Activated CD8-positive, alpha-beta memory T cell treated with anti-CD3 and anti-CD28 coated beads for 1 hour (primary cell): ENCODE data around the gene SIX1.

Source experiments
- DNase-seq, 2 donors: peaks; one replicate each; pipeline ENCODE4 v3.0.0-alpha.2; 2020; ENCODE audit warnings: low read depth in 1 of 2; ENCODE audit errors: extremely low read depth in 1 of 2

SIX1 gene

DNA sequence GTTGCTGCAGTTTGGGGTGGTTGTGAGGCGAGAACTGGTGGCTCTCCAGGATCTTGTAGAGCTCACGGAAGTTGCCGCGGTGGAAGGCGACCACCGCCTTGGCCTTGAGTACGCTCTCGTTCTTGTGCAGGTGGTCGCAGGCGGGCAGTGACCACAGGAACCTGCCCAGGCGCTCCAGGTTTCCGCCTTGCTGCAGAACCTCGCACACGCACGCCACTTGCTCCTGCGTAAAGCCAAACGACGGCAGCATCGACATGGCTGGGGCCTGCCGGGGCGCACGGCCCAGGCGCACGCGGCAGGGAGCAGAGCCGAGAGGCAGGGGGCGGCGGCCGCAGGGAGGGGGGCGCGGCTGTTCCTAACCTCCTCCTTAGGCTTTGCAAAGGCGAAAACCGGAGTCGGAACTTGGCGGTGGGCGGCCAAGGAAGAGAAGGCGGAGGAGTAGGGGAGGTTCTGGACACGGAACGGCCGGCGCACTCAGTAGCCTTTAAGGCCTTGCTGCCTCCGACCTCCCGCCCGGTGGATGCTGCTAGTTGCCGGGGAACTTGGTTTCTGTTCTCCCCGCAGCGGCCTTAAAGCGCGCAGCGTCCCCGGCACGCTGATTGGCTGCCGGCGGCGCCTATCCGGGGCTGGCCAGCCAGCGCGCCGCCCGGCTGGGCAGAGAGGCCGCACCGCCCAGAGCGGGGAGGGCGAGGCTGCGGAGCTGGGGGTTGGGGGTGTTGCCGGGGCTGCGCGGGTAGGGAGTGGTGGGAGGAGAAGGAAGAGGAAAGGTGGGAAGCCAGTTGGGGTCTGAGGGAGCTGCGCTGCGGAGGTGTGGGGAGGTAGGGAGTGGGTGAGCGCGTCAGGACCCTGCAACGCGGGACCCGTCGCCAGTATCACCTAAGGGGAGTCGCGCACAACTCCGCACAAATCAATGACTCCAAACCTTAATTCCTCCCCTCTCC, at the start of gene SIX1:
SIX1 (minus strand) TSS at position 544 of the 941 bp plus-strand sequence; CDS start at position 256, 288 bp downstream.
- no peak for DNase-seq

DNA sequence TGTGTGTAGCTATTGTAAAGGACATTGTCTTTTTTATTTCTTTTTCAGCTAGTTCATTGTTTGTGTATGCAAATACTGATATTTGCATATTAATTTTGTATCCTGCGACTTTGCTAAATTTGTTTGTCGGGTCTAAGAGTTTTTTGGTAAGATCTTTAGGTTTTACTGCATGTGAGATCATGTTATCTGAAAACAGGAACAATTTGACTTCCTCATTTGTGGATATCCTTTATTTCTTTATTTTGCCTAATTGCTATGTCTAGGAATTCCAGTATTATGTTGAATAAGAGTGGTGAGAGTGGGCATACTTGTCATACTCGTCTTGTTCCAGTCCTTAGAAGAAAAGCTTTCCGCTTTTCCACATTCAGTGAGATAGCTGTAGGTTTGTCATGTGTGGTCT, 46.0 kb upstream of the SIX1 start:
- no peak for DNase-seq

DNA sequence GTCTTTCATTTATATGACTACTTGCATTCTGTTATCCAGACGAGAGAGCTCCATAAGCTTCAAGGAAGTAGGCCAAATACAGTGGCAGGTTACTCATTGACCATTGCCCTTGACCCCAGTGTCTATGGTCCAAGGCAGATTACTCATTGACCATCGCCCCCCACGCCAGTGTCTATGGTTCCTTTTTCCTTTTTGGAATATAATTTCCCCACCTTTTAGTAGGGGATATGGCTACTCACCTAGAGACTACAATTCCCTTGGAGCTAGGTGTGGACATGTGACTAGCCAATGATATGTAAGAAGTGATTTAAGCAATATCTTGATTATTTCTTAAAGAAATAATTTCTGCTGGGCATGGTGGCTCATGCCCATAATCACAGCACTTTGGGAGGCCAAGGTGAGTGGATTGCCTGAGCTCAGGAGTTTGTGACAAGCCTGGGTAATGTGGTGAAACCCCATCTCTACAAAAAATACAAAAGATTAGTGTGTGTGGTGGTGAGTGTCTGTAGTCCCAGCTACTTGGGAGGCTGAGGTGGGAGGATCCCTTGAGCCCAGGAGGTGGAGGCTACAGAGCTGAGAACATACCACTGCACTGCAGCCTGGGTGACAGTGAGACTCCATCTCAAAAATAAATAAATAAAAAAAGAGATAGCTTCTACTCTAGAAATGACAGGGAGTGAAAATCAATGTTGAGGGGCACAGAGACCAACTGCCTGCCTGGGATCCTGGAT, 42.3 kb upstream of the SIX1 start:
- no peak for DNase-seq

DNA sequence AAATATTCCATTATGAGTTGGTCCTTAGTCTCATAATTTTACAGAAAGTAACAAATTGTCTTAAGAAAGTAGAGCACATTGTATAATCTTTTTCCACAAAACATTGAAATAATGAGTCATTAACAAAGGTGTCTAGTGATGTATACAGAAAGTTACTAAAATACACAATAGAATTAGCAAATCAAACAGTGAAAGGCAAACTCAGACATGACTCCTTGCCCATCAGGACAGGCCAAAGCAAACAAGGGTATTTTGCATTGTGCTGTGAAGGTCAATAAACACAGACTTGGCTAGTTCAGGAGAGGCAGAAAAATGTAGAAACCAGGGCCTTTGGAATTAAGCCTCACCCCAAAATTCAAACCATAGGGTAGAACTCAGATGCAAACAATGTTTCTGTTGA, 37.6 kb upstream of the SIX1 start:
- no peak for DNase-seq

DNA sequence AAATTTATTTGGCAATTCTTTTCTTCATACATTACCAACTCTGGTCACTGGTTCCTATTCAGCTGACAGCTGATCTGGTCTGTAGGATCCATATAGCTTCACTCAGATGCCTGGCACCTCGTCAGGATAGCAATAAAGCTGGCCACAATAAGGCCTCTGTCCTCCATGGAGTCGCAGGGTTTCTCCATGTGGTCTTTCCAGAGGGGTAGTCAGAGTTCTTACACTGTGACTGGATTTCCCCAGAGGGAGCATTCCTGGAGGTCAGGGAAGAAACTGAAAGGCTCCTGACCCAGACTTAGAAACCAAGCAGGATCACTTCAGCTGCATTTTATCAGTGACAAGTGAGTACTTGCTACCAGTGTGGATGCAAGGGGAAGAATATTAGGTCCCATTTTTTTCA, 34.9 kb upstream of the SIX1 start:
- no peak for DNase-seq

DNA sequence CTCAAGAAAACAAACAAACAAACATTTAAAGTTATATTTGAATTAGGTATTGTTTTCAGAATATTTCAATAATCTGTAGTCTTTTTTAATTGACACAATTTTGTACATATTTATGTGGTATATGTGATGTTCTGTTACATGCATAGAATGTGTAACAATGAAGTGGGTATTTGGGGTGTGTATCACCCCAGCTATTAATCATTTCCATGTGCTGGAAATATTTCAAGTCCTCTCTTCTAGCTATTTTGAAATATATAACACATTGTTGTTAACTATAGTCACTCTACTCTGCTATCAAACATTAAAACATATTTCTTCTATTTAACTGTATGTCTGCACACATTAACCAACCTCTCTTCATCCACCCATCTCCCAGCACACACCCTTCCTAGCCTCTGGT, 32.0 kb upstream of the SIX1 start:
- DNase-seq, result no peak

DNA sequence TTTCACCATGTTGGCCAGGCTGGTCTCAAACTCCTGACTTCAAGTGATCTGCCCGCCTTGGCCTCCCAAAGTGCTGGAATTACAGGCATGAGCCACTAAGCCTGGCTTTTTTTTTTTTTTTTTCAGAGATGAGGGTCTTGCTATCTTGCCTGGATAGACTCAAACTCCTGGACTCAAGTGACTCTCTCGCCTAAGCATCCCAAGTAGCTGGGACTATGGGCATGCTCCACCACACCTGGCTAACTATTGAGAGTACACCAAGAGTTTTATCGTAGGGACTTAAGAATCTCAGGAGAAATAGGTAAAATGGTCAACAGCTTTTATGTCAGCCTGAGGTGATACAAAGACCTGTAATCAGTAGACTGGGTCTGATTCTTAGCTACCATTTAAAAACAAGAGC, 31.2 kb upstream of the SIX1 start:
- no peak for DNase-seq

DNA sequence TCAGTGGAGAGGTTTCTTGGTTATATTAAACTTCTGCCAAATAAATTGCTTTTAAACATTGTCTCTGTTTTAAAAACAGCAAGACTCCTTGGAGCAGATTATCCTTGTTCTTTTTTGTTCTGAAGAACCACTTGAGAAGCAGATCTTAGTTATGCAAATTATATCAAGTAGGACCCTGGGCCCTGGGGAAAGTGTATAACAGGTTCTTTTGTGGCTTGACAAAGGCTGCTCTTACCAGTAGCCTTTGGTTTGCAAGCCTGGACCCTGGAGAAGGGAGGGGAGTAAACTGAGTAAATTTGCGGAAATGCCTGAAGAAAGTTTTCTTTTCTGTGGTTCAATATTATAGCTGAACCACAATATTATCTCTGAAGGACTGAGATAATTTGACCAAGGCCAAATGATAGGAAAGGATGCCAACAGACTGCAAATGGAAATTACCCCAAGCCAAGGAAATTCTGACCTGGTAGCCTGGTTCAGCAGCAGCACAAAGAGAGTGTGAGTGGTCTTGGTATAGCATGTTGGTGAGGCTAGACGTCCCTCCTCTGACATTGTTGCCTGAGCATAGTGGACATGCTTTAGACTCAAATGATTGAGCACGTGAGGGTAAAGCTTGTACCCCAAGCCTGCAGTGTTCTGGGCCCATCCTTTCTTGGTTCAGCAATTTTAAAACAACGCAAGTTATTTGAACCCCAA, 30.4 kb upstream of the SIX1 start:
- no peak for DNase-seq

DNA sequence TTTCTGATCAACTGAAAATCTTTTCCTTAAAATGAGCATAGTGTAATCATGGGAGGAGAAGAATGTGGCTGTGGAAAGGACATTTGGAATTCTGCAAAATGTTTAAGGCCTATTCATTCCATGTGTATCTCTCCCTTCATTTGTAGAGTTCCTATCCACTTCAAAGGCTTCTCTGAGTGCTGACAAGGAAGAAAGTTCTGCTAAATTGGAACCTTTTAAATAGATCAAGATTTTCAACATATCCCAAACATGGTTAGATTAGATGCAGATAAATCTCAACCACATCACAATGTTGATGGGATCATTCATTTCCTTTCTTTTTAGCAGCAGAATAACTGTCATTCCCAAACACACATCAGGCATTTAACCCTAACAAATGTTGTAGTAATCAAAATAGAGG, 28.4 kb upstream of the SIX1 start:
- no peak for DNase-seq

DNA sequence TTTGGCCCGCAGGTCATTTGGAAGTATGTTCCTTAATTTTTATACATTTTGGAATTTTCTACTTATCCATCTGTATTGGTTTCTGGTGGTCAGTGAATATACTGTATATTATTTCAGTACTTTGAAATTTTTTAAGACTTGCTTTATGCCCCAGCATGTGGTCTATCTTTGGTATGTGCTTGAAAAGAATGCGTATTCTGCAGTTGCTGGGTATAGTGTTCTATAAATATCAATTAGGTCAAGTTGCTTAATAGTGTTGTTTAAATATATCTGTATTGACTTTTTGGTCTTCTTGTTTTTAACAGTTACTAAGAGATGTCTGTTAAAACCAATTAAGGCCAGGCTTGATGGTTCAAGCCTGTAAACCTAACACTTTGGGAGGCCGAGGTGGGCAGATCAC, 21.7 kb upstream of the SIX1 start:
- no peak for DNase-seq

DNA sequence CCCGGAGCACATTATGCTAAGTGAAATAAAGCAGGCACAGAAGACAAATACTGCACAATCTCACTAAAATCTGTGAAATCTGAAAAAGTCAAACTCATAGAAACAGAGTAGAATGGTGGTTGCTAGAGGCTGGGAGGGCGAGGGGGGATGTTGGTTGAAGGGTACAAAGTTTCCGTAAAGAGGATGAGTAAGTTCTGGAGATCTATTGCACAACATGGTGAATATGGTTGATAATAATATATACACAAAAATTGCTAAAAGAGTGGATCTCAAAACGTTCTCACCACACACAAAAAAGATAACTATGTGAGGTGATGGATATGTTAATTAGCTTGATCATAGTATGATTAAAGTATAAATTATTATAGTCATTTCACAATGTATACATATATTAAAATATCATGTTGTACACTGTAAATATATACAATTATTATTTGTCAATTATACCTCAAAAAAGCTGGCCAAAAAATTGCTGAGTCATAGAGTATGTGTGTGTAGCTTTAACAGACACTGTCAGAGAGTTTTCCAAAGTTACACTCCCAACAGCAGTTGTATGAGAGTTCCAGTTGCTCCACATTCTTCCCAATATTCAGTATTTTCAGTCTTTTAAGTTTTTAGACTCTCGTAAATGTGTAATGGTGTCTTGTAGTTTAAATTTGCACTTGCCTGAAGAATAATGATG, 19.3 kb upstream of the SIX1 start:
- DNase-seq, result no peak

DNA sequence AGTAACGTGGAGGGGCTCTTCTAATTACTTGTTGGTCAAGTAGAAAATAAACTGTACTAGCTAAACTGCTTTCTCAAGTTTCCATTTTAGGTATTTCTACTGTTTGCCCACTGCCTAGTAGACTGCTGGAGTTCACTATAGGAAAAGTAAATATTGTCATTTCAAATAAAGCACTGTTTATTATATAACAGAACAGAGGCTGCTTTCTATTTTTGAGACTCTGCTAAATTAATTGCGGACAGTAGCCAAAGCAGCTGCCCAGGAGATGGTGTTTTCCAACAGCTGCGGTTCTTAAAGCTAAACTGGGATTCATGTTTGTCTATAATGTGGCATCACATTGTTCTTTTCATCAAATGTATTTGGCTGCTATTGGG, 15.9 kb upstream of the SIX1 start:
- DNase-seq, result no peak

DNA sequence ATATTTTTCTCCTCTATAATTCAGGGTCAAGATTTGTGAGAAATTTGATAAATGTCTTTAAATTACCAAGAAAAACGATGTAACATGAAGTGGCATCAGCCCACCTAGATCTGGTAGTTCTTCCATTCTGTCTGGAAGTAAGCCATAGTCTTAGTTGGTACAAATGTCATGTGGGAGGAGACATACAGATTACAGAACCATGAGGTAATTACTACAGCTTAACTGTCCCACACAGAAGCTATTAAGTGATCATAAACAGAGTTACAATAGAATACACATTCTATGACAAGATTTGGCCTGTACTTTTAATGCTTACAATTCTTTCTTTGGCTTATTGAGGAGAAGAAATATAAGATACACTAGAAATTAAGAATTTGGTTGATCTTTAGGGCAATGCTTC, 13.7 kb upstream of the SIX1 start:
- no peak for DNase-seq

DNA sequence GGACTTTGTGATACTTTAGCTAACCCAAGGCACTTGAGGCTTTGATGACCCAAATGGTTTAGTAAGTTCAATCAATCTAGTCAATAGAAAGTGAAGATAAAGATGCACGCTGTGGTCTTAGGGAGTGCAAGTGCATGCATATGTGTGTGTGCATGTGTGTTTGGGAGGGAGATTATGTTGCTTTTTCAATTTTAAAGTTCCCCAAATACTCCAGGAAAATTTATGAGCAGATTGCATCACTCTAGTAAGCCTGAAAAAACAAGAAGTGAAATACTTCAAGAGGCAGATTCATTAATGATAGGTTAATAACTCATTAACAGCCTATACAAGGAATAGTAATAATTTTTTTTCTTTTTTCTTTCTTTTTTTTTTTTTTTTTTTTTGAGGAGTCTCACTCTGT, 12.4 kb upstream of the SIX1 start:
- no peak for DNase-seq

DNA sequence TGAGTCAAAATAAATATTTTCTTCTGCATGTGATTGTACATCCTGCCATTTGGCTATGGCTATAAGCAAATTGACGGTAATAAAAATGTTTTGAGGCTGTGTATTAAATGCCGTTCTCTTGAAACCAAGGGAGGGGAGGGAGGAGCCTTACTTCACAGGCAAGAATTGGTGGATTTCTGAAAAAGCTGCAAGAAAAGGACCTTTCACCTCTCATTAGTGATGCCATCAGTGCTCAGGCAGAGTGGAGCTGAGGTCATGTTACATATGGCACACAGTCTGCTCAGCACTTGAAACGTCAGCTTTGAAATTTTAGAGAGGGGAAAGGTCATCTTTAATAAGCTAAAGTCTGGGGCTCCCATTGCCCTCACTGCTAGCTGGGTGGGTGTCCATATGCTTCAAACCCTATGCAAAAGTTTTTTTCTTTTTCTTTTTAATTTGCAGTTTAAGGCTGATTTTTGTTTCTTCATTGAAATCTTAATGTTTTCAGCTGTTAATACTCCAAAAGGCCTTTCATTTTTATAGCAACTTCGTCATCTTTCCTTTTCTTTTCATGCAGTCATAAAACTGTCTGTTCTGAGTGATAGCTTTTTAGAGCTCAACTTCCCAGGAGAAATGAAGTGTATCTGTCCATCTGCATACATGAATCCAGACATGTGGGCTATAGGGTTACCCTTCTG, 9.8 kb upstream of the SIX1 start:
- DNase-seq, result no peak

DNA sequence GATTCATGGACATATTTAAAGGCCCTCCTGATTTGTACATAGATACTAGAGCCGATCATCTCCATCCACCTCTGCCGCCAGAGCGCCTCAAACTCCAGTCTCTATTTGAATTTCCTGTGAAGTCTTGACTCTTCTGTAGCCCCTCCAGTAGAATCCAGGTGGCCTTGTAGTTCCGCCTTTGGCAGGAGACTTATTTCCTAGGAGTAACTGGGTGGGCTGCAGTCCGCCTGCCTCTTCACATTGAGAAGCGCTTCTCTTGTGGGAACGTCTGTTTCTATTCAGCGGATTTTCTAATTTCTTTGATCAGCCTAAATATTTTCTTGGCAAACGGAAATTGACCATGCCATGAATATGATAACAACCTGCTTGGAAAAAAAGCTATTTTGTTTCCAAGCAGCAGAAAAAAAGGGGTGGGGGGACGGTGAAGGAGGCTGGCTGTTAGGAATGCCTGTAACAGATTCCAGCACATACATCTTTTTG, 9.0 kb upstream of the SIX1 start:
- DNase-seq, result no peak

DNA sequence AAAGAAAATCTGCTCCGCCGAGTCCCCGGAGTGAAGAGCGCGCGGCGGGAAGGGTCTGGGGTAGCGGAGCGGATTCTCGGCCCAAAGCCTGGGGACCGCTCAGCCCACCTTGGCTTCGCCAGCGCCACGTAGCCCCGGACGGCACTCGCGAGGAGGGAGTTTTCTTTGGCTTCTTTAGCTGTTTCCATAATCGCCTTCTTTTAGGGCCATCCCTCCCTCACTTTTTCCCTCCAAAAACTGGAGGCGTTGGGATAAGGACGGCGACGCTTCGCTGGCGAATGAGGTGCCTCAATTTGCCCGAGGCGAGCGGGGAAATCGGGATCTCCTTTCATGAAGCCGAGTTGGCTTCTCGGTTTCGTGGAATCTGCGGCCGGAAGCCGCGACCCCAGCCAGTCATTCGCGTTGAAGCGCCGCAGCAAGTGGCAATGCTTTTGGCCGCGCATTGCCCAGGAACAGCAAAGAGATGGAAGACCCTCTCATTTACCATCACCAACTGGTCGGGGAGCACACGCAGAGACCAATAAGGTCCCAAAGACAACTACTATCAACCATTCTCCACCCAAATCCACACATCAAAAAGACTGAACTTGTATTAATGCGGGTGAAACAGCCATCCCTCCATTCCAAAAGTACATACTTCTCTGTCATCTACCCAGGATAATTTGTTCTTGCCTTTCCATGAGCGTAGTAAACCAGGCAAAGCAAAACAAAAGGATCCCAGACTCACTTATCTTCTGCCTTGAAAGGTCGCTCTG, 8.4 kb upstream of the SIX1 start:
- DNase-seq, result no peak

DNA sequence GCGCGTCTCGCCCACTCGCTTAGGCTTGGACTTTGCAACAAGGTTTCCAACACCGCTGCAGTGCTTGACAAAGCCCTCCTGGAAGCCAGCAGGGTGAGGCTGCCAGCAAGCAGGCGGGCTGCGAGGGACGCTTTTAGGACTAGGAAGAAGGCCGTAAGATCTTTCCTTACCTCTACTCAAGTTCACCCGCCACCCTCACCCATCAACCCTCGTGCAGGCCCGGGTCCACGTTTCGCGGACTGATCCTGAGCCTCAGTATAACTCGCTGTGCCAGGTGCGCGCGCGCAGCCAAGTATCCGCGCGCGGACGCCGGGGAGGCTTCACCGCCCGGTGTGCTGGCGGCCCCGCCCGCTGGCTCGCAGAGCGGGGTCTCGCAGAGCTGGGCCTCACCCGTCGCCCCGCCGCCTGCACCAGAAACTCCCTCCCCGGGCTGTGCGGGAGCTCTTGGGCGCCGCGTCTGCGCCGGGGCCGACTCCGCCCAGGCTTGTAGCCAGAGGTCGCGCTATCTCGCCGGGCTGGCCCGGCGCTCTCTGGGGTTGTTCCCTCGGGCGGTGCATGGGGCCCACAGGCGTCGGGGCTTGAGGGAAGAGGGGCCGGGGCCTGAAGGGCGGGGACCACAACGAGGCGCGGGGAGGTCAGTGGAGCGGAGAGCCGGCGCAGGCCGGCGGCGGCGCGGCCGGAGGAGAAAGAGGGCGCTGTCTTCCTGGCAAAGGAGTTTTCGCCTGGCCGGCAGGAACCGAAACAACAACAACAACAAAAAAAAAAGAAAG, 7.6 kb upstream of the SIX1 start:
- DNase-seq, result no peak
